Muscle of leg (tissue), 16 donors: ENCODE measurements around the gene ATG4B. TPM values are rescaled to one million over a fixed set of nuclear protein-coding genes. Genes with fewer than 3 reads are reported as not detected.
"Not testable (repeated sequence)": the region's sequence is repeated elsewhere in the genome, so short reads cannot be mapped to it uniquely, and the experiment has no call there.

ENCODE experiments used
- DNase-seq: peaks from one replicate; pipeline ENCODE4 v3.0.0; 2013
- H3K27ac ChIP-seq: one replicate; pipeline ENCODE4 v1.5.1; 2013; ENCODE audit warnings: mild to moderate bottlenecking, low read length, control low read depth
- H3K27me3 ChIP-seq: one replicate; pipeline ENCODE4 v1.6.1; 2013; ENCODE audit warnings: low read length; ENCODE audit not compliant: control insufficient read depth, insufficient read depth
- H3K36me3 ChIP-seq: one replicate; pipeline ENCODE4 v1.6.1; 2013; ENCODE audit warnings: low read length; ENCODE audit not compliant: control insufficient read depth, insufficient read depth
- H3K4me1 ChIP-seq: one replicate; pipeline ENCODE4 v1.6.1; 2013; ENCODE audit warnings: low read length; ENCODE audit not compliant: control insufficient read depth, insufficient read depth
- H3K4me3 ChIP-seq: one replicate; pipeline ENCODE4 v1.5.1; 2013; ENCODE audit warnings: low read length, control low read depth
- H3K9me3 ChIP-seq: replicated peaks from 2 replicates; pipeline ENCODE4 v1.6.1; 2013; ENCODE audit warnings: low read depth, low read length; ENCODE audit not compliant: control insufficient read depth
- WGBS: methylation state at CpG from one replicate; pipeline ENCODE4 v1.1.5; 2013; ENCODE audit warnings: missing lambda C conversion rate; ENCODE audit not compliant: insufficient coverage; 5-methylcytosine and 5-hydroxymethylcytosine counted together
- long read RNA-seq, 11 donors: transcript quantifications; one replicate each; lab custom pipeline, GENCODE V29; 2026
- polyA plus RNA-seq, 8 donors: library from polyadenylated mRNA; unstranded; fragments of 120-200 nt; gene quantifications; one replicate each; pipeline versions ENCODE4 v1.2.1 to v1.2.3, GENCODE V29; 2013; ENCODE audit warnings: inconsistent platforms in 1 of 8, low replicate concordance in 1 of 8; ENCODE audit not compliant: insufficient read length in 8 of 8, insufficient read depth in 1 of 8
- total RNA-seq: library from RNA; stranded (reverse); fragments of 120-200 nt; gene quantifications from one replicate; pipeline ENCODE4 v1.2.4, GENCODE V29; 2013

The ATG4B gene
- total RNA-seq (36.5 TPM), polyA plus RNA-seq (10 to 100 TPM; 44.0 to 74.3 (median 58.3) TPM)
- long read RNA-seq, donor 1, partial matches to known transcripts = 18 of 20 reads
- long read RNA-seq, donor 1, other reads (novel, unspliced or antisense) = 0 of 20 reads
- long read RNA-seq, donor 2 = 0 reads
- long read RNA-seq, donor 3, transcript ATG4B-205 (13 exons, 2,878 nt) = major isoform, 10 of 12 reads
- long read RNA-seq, donor 3, partial matches to known transcripts = 0 of 12 reads
- long read RNA-seq, donor 3, other reads (novel, unspliced or antisense) = 0 of 12 reads
- long read RNA-seq, donor 4, partial matches to known transcripts = 0 of 3 reads
- long read RNA-seq, donor 4, other reads (novel, unspliced or antisense) = 0 of 3 reads
- long read RNA-seq, donor 5, transcript ATG4B-205 (13 exons, 2,878 nt) = major isoform, 15 of 53 reads
- long read RNA-seq, donor 5, partial matches to known transcripts = 36 of 53 reads
- long read RNA-seq, donor 5, other reads (novel, unspliced or antisense) = 0 of 53 reads
- long read RNA-seq, donor 6, transcript ATG4B-205 (13 exons, 2,878 nt) = major isoform, 8 of 13 reads
- long read RNA-seq, donor 6, partial matches to known transcripts = 0 of 13 reads
- long read RNA-seq, donor 6, other reads (novel, unspliced or antisense) = 0 of 13 reads
- long read RNA-seq, donor 7, transcript ATG4B-205 (13 exons, 2,878 nt) = major isoform, 8 of 9 reads
- long read RNA-seq, donor 7, partial matches to known transcripts = 0 of 9 reads
- long read RNA-seq, donor 7, other reads (novel, unspliced or antisense) = 0 of 9 reads
- long read RNA-seq, donor 8, partial matches to known transcripts = 0 of 4 reads
- long read RNA-seq, donor 8, other reads (novel, unspliced or antisense) = 0 of 4 reads
- long read RNA-seq, donor 9, transcript ATG4B-205 (13 exons, 2,878 nt) = major isoform, 5 of 6 reads
- long read RNA-seq, donor 9, partial matches to known transcripts = 0 of 6 reads
- long read RNA-seq, donor 9, other reads (novel, unspliced or antisense) = 0 of 6 reads
- long read RNA-seq, donor 10, transcript ATG4B-205 (13 exons, 2,878 nt) = major isoform, 5 of 10 reads
- long read RNA-seq, donor 10, partial matches to known transcripts = 5 of 10 reads
- long read RNA-seq, donor 10, other reads (novel, unspliced or antisense) = 0 of 10 reads
- long read RNA-seq, donor 11, transcript ATG4B-205 (13 exons, 2,878 nt) = major isoform, 6 of 7 reads
- long read RNA-seq, donor 11, partial matches to known transcripts = 0 of 7 reads
- long read RNA-seq, donor 11, other reads (novel, unspliced or antisense) = 0 of 7 reads

- peak; percentile 96 for DNase-seq
- Histone ChIP-seq H3K36me3 (peaks cover 37% of the 10 kb centered on the region), H3K27me3 (no peaks in the 10 kb centered on the region), H3K27ac (peak within 1 kb of the TSS; percentile 99), H3K4me3 (peak within 1 kb of the TSS; percentile 86), H3K9me3 (peaks cover 3% of the 10 kb centered on the region), H3K4me1 (peaks cover 29% of the 10 kb centered on the region)
- under 1% methylated on average over 123 of the region's 123 CpGs for WGBS
Observed at GRCh38 chr2:241637018-241637794, at the start of gene ATG4B, which contains the start of gene THAP4. Gene ATG4B (plus strand): TSS chr2:241637693. CDS start chr2:241637715, 22 bp downstream. Gene THAP4 (minus strand): TSS chr2:241637158. CDS start chr2:241637017, 141 bp downstream.

GRCh38 chr2:241589863-241590262 is 47.6 kb upstream of the ATG4B start:
- H3K4me3 ChIP-seq, DNase-seq: not testable (repeated sequence)
- H3K36me3 ChIP-seq = peaks cover 36% of the 10 kb centered on the region

GRCh38 chr2:241590496-241591455 is 46.7 kb upstream of the ATG4B start:
- not testable (repeated sequence) for H3K4me3 ChIP-seq, H3K27me3 ChIP-seq, DNase-seq, H3K4me1 ChIP-seq, H3K27ac ChIP-seq
- WGBS = 86% methylated on average over 30 of the region's 33 CpGs
- Histone ChIP-seq H3K9me3 (peaks cover 27% of the 10 kb centered on the region), H3K36me3 (peaks cover 35% of the 10 kb centered on the region)

More at GRCh38 chr2:241589863-241590262, 47.6 kb upstream of the ATG4B start:
- not testable (repeated sequence) for H3K27ac ChIP-seq, H3K4me1 ChIP-seq, H3K27me3 ChIP-seq
- WGBS = 82% methylated on average over 17 of the region's 17 CpGs
- peaks cover 36% of the 10 kb centered on the region for H3K9me3 ChIP-seq

- H3K4me1 ChIP-seq = no peaks in the 10 kb centered on the region
- no peak overlapping the region for H3K27ac ChIP-seq
- no peak for DNase-seq
- H3K9me3 ChIP-seq = peaks cover 14% of the 10 kb centered on the region
- WGBS = 84% methylated on average over 18 of the region's 18 CpGs
- peaks cover 33% of the 10 kb centered on the region for H3K36me3 ChIP-seq
- no peak overlapping the region for H3K4me3 ChIP-seq
- no peaks in the 10 kb centered on the region for H3K27me3 ChIP-seq
Observed at GRCh38 chr2:241592126-241592845, 45.2 kb upstream of the ATG4B start.

GRCh38 chr2:241593271-241593670 is 44.2 kb upstream of the ATG4B start:
- Histone ChIP-seq H3K9me3 (peaks cover 6% of the 10 kb centered on the region), H3K4me3 (no peak overlapping the region), H3K36me3 (peaks cover 37% of the 10 kb centered on the region), H3K27me3 (no peaks in the 10 kb centered on the region), H3K4me1 (no peaks in the 10 kb centered on the region), H3K27ac (no peak overlapping the region)
- 86% methylated on average over 11 of the region's 16 CpGs for WGBS
- DNase-seq = no peak

GRCh38 chr2:241595600-241596140 is 41.8 kb upstream of the ATG4B start:
- DNase-seq = no peak
- Histone ChIP-seq H3K9me3 (no peaks in the 10 kb centered on the region), H3K4me3 (no peak overlapping the region), H3K4me1 (no peaks in the 10 kb centered on the region), H3K27me3 (no peaks in the 10 kb centered on the region), H3K36me3 (peaks cover 40% of the 10 kb centered on the region), H3K27ac (no peak overlapping the region)
- 89% methylated on average over 14 of the region's 15 CpGs for WGBS

- Histone ChIP-seq H3K4me3 (no peak overlapping the region), H3K27me3 (no peaks in the 10 kb centered on the region), H3K36me3 (peaks cover 47% of the 10 kb centered on the region), H3K9me3 (no peaks in the 10 kb centered on the region), H3K27ac (no peak overlapping the region), H3K4me1 (no peaks in the 10 kb centered on the region)
- WGBS = 63% methylated on average over 4 of the region's 6 CpGs
- no peak for DNase-seq
Observed at GRCh38 chr2:241597561-241597960, 39.9 kb upstream of the ATG4B start.

GRCh38 chr2:241598061-241598460 is 39.4 kb upstream of the ATG4B start:
- DNase-seq = peak; percentile 62
- Histone ChIP-seq H3K4me1 (no peaks in the 10 kb centered on the region), H3K36me3 (peaks cover 47% of the 10 kb centered on the region), H3K27me3 (no peaks in the 10 kb centered on the region), H3K9me3 (no peaks in the 10 kb centered on the region), H3K4me3 (no peak overlapping the region), H3K27ac (no peak overlapping the region)
- 15% methylated on average over 4 of the region's 5 CpGs for WGBS
